Fibroblast of the aortic adventitia (primary cell): ENCODE data around the gene RPP14. TPM values are rescaled to one million over a fixed set of nuclear protein-coding genes. Genes with fewer than 3 reads are reported as not detected.
A peak's percentile ranks its signal among the peaks of the same experiment; 100 is the strongest.

ENCODE experiments used
- DNase-seq: peaks from one replicate; pipeline ENCODE4 v3.0.0-alpha.2; 2010; ENCODE audit warnings: low read depth
- H3K4me3 ChIP-seq: 2 replicates; pipeline ENCODE4 v1.5.1; 2011; ENCODE audit warnings: low read depth, mild to moderate bottlenecking, control low read depth, low read length, moderate library complexity
- total RNA-seq: library from RNA; depleted of rRNA; stranded (reverse); fragments of >200 nt; gene quantifications from 2 replicates; pipeline ENCODE4 v1.2.3, GENCODE V29; 2012; ENCODE audit warnings: low replicate concordance
- TF ChIP-seq, protein P1 (sequence below): IDR thresholded peaks from 2 replicates; pipeline ENCODE4 v1.5.1; 2011; ENCODE audit warnings: mild to moderate bottlenecking, low read length, control low read depth, inconsistent platforms; ENCODE audit not compliant: insufficient read depth

The RPP14 gene
- total RNA-seq, 1 donor, result 10.8 TPM

DNA sequence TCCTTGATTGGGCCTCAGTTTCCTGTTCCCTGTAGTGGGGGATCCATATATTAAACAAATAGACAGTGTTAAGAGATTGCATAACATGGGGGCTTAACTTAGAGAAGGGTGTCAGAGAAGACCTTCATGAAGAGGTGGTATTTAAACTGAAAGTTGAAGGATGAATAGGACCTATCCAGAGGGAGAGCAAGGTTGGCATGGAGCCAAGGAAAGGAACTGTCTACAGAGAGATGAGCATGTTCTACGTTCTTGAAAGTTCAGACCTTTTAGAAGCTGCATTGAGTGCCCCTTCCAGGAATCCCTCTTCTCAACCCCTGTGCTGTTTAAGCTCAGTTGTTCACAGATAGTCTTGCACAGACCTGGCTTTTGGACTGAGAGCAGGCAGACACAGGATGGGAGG, 2.7 kb downstream of the RPP14 start:
- no peak overlapping the region for H3K4me3 ChIP-seq
- DNase-seq, result peak; percentile 32
- TF ChIP-seq, protein P1, sequence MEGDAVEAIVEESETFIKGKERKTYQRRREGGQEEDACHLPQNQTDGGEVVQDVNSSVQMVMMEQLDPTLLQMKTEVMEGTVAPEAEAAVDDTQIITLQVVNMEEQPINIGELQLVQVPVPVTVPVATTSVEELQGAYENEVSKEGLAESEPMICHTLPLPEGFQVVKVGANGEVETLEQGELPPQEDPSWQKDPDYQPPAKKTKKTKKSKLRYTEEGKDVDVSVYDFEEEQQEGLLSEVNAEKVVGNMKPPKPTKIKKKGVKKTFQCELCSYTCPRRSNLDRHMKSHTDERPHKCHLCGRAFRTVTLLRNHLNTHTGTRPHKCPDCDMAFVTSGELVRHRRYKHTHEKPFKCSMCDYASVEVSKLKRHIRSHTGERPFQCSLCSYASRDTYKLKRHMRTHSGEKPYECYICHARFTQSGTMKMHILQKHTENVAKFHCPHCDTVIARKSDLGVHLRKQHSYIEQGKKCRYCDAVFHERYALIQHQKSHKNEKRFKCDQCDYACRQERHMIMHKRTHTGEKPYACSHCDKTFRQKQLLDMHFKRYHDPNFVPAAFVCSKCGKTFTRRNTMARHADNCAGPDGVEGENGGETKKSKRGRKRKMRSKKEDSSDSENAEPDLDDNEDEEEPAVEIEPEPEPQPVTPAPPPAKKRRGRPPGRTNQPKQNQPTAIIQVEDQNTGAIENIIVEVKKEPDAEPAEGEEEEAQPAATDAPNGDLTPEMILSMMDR, result no peak

DNA sequence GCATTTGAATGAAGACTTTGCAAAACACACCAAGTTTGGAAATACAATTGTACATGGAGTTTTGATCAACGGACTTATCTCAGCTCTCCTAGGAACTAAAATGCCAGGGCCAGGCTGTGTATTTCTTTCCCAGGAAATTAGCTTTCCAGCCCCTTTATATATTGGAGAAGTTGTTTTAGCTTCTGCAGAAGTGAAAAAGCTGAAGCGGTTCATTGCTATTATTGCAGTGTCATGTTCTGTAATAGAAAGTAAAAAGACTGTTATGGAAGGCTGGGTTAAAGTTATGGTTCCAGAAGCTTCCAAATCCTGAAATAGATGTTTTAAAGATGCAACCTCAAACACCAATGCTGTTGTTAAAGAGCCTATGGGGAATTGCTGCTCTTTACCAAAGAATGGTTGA, 11.8 kb downstream of the RPP14 start:
- no peak overlapping the region for H3K4me3 ChIP-seq
- no peak for DNase-seq
- TF ChIP-seq, protein P1, result no peak

DNA sequence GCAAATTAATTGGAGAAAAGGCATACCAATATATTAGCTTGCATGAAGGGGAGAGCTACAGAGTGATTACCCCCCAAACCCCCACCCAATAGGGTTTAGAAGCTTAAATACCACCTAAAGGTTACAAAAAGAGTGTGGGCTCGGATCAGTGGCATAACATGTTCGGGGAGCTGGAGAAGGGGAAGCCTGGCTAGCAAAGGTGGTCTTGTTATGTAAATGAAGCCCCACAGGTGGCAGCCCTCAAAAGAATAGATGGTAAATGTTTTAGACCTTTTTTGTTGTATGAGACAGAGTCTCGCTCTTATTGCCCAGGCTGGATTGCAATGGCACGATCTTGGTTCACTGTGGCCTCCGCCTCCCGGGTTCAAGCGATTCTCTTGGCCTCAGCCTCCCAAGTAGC, 15.7 kb downstream of the RPP14 start:
- H3K4me3 ChIP-seq, result no peak overlapping the region
- no peak for DNase-seq
- TF ChIP-seq, protein P1, result no peak

DNA sequence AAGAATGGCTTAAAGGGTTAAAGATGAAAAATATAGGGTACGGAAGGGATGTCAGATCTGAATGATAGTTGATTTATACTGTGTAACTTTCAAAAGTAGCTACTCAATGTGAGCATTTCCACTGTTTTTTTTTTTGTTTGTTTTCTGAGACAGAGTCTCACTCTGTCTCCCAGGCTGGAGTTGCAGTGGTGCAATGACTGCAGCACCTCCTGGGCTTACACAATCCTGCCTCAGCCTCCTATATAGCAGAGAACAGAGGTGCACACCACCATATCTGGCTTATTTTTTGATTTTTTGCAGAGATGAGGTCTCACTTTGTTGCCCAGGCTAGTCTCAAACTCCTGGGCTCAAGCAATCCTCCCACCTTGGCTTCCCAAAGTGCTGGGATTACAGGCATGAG, 16.7 kb downstream of the RPP14 start:
- DNase-seq, result no peak
- TF ChIP-seq, protein P1, result no peak
- H3K4me3 ChIP-seq, result no peak overlapping the region

DNA sequence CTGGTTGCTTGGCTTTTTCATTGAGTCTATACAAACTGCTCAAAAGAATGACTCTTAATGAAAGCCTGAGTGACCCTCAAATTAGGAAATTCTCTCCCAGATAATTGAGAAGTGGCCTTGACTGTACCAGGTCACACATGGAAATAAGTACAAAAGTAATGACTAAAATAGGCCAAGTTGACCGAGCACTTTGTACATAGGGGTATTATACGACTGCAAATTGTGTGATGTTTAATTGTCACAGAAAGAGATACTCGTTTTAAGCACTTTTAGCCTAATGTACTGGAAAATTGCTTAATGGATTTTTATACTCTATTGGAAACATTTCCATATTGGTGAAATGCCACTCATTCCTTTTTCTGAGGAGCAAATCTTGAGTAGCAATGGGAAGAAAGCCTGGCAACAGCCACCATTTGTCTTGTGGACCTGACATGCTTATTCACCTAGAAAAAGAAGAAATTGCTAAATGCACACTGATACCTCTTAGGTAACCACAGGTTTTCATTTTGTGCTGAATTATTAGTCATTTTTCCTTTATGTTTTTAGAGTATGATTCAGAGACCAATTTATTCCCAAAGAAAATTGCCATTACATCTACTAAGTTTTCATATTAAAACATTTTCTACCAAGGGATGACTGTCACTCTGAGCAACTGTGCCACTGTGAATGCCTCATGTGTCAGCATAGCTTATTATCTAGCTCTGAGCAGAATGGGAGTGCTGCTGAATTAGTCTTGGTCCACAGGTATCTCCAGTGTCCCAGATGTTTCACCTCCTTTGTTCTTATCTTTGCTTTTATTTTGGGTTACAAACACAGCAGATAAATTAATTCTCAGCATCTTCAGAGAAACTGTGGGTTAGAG, 17.7 kb downstream of the RPP14 start:
- no peak overlapping the region for H3K4me3 ChIP-seq
- TF ChIP-seq, protein P1, result no peak
- no peak for DNase-seq

DNA sequence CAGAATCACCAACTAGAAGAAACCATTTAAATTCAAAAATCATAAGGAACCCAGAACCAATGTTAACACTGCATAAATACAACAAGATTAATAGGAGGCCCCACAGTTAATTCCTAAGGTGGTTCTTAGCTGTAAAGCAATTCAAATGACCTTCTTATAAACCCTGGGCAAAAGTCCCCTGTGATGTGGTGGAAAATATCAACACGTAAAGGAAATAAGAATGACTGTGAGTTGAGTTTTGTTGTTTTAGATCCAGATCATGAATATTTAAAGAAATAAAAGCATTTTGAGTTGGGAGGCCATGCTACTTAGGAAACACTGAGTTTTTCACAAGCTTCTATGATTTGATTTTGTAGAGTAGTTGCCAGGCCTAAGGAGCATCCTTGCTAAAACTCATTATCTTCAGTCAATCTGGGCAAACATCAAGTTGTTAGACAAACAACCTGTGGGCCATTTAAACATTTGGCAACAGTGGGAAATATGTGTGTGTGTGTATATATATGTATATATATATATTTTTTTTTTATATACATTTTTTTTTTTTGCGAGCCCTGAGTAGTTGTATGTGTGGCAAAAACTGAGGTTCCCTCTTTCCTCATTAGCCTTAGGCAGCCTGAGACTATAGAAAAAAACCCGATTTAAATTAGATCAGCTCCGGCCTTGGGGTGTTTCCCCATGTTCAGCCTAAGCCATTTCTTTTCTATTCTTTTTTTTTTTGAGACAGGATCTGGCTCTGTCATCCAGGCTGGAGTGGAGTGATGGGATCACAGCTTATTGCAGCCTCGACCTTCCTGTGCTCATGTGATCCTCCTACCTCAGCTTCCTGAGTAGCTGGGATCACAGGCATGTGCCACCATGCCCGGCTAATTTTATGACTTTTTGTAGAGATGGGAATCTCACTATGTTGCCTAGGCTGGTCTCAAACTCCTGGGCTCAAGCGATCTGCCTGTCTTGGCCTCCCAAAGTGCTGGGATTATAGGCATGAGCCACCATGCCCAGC, 18.6 kb downstream of the RPP14 start:
- H3K4me3 ChIP-seq, result no peak overlapping the region
- DNase-seq, result peak; percentile 18
- TF ChIP-seq, protein P1, result no peak
